ENCODE results near the gene ZGLP1.

Gene ZGLP1

DNA sequence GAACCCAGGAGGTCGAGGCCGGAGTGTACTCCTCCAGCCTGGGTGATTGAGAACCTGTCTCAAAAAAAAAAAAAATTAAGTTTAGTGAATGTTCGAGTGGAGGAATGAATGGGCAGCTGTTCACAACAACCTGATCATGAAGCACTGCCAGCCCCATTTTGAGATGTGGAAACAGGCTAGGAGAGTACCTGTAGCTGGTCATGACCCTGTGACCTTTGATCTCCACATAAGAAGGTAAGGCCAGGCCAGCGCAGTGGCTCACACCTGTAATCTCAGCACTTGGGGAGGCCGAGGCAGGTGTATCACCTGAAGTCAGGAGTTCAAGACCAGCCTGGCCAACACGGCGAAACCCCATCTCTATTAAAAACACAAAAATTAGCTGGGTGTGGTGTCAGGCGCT, 16.1 kb upstream of the ZGLP1 start:
- H3K4me3 ChIP-seq (ENCODE audit: low read depth, low read length), result no peak overlapping the region
- TF ChIP-seq, protein P1, sequence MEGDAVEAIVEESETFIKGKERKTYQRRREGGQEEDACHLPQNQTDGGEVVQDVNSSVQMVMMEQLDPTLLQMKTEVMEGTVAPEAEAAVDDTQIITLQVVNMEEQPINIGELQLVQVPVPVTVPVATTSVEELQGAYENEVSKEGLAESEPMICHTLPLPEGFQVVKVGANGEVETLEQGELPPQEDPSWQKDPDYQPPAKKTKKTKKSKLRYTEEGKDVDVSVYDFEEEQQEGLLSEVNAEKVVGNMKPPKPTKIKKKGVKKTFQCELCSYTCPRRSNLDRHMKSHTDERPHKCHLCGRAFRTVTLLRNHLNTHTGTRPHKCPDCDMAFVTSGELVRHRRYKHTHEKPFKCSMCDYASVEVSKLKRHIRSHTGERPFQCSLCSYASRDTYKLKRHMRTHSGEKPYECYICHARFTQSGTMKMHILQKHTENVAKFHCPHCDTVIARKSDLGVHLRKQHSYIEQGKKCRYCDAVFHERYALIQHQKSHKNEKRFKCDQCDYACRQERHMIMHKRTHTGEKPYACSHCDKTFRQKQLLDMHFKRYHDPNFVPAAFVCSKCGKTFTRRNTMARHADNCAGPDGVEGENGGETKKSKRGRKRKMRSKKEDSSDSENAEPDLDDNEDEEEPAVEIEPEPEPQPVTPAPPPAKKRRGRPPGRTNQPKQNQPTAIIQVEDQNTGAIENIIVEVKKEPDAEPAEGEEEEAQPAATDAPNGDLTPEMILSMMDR (IDR thresholded peaks at IDR 0.05; ENCODE audit: borderline replicate concordance, insufficient read depth, low read depth, low read length), result no peak

DNA sequence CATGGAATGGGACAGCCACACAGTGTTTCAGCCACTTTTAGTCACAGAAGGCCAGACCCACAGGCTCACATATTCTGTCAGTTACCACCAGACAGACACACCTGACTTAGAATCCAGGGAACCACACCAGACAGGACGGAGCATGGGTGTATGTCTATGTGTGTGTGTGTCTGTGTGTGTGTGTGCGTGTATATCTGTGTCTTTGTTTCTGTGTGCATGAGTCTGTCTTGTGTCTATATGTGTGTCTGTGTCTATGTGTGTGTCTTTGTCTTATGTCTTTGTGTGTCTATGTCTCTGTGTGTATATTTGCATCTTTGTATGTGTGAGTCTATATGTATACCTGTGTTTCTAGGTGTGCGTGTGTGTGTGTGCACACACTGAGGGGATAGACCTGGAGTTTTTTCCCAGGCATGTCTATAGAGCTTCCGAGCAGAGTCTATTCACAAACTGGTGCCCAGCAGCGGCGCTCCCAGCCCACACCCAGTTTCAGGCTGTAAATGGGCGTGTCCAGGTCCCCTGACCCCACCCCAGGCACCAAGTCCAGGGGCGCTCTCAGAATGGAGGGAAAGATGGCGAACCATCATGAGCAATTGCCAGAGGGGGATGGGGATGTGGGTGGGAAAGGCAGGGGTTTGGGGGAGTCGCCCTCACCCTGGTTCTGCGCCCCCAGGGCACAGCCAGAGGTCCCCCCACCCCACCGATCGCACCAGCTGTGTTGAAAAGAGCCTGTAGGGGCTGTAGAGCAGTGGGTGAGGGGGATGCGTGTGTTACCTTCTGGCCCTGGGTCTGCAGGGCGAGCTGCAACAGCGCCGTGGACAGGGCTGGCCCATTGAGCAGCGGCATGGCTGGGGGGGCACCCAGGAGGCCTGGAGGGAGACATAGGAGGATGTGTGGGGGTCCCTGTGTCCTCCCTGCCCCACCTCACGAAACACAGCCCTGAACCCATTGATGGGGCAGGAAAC, 12.5 kb upstream of the ZGLP1 start:
- TF ChIP-seq, protein P1 (IDR thresholded peaks at IDR 0.05; ENCODE audit: borderline replicate concordance, insufficient read depth, low read depth, low read length), result no peak
- no peak overlapping the region for H3K4me3 ChIP-seq (ENCODE audit: low read depth, low read length)

DNA sequence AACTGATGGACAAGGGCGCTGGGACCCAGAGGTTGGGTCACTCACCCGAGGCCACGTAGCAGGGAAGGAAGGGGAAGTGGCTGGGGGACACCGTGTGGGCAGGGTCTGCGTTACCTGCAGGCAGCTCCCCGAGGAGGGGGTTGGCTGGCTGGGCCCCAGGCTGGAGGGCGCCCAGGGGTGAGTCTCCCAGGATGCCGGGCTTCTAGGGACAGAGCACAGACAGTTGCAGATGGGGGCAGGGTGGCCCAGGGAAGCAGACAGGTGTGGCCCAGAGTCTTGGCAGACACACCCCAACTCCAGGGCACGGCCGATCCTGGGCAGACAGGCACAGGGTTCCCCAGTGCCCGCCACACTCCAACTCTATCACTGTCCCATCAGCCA, 11.8 kb upstream of the ZGLP1 start:
- no peak overlapping the region for H3K4me3 ChIP-seq (ENCODE audit: low read depth, low read length)
- TF ChIP-seq, protein P1 (IDR thresholded peaks at IDR 0.05; ENCODE audit: borderline replicate concordance, insufficient read depth, low read depth, low read length), result no peak

DNA sequence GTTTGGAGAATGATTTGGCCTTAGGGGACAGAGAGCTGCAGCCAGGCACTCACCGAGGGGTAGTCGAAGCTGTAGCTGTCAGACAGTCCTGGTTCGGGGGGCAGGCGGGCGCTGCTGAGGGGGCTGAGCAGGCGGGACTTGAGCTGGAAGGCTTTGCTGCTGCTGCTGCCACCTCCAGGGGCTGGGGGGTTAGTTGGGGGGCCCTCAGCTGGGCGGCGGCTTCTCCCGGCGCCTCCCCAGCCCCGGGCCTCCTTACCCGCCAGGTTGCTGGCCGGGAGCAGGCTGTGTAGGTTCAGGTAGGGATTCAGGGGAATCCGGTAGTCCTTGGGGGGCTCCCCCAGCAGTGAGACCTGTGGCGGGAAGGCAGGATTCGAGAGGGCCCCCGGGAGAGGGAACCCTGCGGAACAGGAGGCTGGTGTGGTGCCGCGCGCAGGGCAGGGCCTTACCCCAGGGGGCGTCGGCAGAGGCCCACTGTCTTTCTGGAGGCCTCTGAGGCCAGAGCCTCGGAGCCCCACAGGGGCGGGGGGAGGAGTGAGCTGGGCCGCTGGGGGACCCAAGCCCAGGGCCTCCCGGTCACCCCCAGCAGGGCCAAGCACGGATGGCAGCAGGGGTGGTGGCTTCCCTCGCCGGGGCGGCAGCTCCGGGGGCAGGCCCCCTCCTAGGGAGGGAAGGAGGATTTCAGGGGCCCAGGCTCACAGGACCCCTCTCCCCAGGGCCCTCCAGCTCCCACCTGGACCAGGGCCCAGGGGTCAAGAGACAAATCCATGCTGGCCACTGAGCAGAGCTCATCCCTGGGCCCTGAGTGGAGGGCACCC, 11.2 kb upstream of the ZGLP1 start:
- TF ChIP-seq, protein P1 (IDR thresholded peaks at IDR 0.05; ENCODE audit: borderline replicate concordance, insufficient read depth, low read depth, low read length), result no peak
- H3K4me3 ChIP-seq (ENCODE audit: low read depth, low read length), result no peak overlapping the region

DNA sequence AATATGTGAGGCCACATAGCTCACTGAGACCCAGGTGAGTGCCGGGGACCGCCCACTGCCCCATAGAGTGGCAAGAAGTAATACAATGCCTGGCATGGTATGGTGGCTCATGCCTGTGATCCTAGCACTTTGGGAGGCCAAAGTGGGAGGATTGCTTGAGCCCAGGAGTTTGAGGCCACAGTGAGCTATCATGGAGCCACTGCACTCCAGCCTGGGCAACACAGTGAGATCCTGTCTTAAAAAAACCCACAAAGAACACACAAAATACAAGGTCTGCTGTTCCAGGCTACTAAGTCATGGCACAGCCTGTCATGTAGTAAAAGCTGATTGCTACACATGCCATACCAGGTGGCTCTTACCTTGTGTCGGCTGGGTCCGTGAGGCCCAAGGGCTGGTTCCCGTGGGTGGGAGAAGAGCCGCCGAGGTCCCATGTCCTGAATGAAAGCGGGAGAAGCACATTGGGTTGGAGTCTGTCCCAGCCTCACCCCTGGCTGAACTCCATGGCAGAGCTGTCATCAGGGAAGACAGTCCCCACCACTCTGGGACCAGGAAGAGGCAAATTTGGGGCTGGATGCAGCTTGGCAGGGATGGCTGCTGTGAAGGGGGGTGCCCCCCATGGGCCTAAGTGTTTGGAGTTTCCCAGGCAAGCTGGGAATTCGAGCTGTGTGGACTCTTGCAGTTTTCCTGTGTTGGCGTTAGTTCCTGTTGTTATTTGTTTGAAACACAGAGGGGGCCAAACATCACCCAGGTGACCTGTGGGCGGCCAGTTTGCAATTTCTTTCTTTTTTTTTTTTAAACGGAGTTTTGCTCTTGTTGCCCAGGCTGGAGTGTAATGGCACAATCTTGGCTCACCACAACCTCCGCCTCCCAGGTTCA, 9.4 kb upstream of the ZGLP1 start:
- TF ChIP-seq, protein P1 (IDR thresholded peaks at IDR 0.05; ENCODE audit: borderline replicate concordance, insufficient read depth, low read depth, low read length), result no peak
- no peak overlapping the region for H3K4me3 ChIP-seq (ENCODE audit: low read depth, low read length)

DNA sequence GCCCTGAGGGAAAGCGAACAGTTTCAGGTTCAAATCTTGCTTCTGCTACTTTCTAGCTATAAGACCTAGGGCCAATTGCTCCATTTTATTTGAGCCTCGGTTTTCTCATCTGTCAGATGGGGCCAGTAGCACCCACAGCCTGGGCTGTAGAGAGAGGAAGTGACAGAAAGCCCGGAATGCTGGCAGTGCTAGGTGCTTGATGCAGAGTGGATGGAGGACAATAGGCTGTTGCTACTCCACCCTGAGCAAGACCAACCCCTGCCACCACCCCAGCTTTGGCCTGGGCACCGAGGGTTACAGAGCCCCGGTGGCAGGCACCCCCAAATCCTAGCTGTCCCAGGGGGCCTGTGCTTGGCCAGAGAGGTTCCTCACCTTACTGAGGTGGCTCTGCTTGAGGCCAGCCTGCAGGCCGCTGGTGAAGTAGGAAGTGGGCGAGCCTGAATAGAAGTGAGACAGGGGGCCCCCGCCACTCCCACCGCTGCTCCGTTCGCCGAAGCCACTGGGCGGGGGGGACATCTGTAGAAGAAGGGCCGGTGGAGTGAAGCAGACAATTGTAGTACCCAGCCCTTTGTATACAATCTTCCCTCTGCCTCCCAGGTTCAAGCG, 8.3 kb upstream of the ZGLP1 start:
- no peak overlapping the region for H3K4me3 ChIP-seq (ENCODE audit: low read depth, low read length)
- TF ChIP-seq, protein P1 (IDR thresholded peaks at IDR 0.05; ENCODE audit: borderline replicate concordance, insufficient read depth, low read depth, low read length), result no peak
